ENCODE results near the gene TPPP.
"Not testable (repeated sequence)": the region's sequence is repeated elsewhere in the genome, so short reads cannot be mapped to it uniquely, and the experiment has no call there.

The TPPP gene

DNA sequence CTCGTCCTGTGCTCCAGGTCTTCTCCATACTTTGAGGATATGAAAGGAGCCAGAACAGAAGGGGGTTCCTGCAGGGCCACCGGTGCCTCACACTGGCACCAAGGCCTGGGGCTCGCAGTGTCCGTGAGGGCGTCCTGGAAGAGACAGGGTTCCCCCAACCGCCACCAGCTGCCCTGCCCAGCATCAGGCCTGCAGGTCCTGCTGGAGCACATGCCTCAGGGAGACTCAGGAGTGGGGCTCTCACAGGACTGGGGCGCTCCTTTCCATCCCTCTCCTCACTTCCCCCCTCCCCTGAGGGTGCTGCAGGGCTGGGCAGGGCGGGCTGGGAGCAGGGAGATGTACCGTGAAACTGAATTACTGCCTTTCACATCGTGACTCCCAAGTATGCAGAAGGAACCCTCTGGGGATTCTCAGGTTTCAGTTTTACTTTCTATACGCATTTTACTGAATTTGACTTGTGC lies 49.3 kb downstream of the TPPP start:
- no peak for DNase-seq

DNA sequence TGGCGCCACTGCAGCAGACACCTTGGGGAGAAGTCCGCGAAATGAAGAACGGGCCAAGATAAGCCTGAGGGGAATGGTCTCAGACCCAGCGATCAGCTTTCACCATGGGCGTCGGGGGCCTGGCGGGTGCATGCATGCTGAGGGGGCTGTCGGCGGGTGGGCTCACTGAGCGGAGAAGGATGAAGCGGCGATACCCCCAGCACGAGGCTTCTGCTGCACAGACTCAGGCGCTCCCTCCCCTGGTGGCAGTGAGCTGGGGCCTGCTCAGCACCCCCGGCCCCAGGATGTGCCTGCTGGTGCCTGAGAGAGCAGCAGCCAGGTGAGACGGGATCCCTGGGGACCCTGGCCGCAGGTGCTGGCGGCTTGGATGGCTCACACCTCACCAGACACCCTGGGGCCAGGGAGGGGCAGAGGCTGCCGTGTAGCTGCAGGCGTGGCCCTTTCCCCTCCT lies 49.8 kb downstream of the TPPP start:
- DNase-seq, result no peak

DNA sequence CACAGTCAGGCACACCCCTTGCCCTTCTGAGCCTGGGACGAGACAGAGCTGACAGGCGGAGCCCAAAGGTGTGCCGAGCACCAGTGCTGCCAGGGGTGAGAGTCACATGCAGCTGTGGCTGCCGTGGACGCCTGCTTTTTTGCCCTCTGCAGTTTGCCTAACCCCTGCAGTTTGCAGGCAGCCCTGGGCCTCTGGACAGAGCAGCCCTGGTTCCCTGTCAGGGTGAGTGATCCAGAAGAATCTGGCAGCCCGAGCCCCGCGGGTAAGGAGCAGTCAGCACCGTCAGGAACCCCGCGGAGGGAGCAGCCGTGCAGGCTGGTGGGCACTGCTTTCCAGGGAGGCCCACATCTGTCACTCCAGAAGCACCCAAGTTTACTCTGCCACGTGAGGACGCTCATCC lies 50.7 kb downstream of the TPPP start:
- no peak for DNase-seq

DNA sequence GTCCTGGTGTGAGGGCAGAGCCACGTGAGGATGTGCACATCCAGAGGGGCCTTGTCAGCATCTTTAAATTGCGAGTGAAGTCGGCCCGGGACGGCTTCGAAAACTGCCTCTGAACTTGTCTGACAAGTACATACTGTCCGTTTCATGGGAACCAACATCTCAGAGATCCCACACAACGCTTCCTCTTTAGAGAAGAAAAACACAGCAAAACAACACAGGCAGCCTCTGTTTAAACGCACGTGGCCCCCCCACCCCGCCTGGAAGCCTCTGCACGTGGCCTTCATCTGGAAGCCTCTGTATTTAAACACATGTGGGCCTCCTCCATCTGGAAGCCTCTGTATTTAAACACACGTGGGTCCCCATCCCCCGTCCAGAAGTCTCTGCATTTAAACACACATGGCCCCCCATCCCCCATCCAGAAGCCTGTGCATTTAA lies 51.8 kb downstream of the TPPP start:
- no peak for DNase-seq

DNA sequence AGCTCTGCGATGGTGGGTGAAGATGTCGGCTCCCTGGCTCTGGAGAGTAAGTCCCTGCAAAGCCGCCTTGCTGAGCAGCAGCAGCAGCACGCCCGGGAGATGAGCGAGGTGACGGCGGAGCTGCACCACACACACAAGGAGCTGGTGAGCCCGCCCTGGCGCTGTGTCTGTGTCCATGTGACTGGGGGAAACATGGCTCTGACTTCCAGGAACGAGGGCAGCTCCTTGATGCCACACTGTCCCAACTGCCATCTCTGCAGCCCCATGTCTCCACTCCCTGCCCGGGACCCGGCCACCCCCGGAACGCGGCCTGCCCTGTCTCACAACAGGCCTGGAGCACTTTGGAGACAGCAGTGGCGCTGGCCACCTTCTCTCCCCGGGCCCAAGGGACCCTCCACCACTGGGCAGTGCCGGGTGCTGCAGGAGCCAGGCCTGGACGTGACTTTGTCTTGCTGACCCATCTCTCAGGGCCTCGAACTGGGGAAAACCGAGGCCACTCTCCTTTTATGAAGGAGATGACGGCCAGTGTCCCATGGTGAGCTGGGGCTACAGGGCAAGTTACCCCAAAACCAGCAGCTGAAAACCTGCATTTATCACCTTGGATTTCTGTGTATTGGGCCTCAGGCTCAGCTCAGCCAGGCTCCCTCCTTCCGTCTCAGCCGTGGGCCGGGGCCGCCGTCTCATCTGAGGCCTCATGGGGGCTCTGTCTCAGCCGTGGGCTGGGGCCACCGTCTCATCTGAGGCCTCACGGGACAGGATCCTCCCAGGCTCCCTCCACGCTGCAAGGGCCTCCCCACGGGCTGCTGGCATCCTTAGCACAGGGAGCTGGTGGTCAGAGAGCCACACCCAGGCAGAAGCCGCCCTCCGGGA lies 52.5 kb downstream of the TPPP start:
- no peak for DNase-seq

DNA sequence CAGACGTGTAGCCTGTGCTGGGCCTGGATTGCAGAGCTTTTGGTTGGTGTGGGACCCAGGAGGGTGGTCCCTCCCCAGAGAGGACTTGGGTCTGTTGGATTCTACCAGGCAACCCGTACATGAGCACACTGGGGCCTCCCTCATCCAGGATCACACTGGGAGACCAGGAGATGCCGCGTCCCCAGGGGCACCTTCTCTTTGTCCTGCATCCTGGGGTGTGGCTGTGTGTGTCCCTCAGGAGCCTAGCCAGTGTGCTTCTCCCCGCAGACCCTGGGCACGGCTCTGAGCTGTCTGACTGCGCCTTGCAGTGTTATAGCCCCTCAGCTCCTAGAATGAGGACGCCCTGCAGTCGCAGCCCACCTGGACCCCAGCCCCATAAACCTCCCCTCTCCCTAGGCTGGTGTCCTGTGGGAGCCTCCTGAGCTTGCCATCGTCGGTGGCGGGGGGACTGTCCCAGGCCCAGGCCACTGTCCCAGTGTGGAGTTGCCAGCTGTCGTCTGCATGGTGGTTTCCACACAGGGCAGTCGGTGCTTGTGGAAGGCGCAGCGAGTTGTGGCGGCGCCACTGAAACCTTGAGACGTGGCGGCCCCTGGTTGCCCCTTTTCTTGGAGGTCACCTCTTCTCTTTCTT lies 53.5 kb downstream of the TPPP start:
- no peak for DNase-seq

DNA sequence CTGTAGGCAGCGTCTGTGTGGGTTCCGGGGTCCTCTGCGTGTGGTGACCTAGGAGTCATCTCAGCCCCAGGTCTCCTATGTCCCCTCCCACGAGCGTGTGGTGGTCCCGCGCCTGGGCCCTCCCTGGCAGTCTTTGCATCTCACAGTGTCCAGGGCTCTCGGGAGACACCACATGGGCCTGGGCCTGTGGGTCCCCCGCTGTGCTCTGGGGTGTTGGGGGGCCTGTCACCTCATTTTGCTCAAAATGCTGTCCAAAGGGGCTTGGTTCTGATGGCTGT lies 54.0 kb downstream of the TPPP start:
- DNase-seq, result no peak

DNA sequence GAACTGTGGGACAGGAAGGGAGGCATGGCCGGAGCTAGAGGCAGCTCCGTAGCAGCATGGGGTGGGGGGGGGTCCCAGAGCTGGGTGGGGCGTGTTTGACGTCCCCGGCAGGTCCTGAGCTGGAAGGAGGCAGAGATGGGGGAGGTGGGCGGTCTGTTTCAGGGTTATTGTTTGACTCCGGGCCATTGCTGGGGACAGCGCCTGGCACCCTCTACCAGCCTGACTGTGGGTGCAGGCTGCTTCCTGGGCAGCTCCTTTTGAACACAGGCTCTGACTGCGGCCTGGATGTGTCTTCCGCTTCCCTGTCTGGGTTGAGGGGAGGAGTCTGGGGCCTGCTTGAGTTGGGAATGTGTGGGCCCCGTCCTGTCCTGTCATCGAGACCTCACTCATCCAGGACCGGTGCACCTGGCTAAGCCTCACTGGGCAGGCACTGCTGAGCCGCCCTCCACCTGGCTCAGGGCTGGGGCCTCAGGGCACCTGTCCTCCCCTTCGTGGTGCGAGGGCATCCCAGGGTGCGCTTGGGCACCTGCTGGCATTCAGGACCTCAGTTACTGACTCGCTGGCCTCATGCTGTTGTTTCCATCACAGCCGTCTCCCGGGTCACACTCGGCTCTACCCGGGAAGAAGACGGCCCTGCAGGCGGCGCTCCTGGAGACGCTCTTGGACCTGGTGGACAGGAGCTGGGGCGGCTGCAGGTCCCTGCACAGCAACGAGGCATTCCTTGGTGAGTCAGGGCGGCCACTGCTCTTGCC lies 54.5 kb downstream of the TPPP start:
- no peak for DNase-seq

DNA sequence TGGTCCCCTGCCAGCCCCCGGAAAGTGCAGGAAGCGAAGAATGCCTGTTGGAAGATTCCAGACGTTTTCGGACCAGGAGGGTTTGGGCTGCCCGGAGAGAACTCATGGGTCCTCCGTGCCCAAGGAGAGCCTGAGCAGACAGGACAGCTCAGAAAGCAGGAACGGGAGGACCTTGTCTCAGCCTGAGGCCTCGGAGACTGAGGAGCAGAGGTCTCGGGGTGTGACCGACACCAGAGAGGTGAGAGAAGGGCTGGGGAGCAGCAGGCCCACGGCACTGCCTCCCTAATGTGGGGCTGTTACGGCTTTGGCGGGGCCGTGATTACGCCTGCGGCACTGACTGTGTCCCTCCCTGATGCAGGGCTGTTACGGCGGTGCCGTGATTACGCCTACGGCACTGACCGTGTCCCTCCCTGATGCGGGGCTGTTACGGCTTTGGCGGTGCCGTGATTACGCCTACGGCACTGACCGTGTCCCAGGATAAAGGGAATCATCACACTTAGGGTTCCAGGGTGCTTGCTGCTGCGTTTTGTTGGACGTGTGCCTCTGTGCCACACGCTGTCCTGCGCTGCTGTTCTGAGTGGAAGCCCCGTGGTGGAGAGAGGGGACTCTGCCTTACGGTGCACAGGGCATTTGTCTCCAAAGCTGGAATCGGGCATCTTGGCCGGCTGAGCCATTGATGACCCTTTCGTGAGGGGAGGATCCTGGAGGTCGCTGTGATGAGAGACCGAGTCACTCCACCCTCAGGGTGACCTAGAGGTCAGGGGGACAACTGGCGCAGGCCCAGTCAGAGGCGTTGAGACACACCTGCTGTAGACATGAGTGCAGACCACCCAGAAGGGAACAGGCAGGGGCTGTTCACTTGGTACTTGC lies 55.3 kb downstream of the TPPP start:
- no peak for DNase-seq

DNA sequence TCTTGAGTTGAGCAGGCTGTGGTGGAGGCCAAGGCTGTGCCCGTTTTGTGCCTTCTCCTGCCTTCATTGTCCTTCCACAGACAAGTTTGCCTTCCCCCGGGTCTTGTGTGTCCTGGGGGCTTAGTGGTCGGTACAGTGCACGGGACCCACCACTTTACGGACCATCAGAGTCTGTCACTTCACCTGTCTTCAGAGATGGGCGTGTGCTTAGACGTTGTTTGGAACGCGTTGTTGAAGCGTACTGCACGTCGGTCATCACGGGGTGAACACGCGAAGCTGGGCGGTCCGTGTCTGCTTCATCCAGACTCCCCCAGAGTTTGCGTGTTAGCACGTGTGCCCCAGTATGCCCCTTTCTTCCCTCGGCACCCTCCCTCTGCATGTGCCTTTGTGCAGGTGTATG lies 56.2 kb downstream of the TPPP start:
- no peak for DNase-seq

DNA sequence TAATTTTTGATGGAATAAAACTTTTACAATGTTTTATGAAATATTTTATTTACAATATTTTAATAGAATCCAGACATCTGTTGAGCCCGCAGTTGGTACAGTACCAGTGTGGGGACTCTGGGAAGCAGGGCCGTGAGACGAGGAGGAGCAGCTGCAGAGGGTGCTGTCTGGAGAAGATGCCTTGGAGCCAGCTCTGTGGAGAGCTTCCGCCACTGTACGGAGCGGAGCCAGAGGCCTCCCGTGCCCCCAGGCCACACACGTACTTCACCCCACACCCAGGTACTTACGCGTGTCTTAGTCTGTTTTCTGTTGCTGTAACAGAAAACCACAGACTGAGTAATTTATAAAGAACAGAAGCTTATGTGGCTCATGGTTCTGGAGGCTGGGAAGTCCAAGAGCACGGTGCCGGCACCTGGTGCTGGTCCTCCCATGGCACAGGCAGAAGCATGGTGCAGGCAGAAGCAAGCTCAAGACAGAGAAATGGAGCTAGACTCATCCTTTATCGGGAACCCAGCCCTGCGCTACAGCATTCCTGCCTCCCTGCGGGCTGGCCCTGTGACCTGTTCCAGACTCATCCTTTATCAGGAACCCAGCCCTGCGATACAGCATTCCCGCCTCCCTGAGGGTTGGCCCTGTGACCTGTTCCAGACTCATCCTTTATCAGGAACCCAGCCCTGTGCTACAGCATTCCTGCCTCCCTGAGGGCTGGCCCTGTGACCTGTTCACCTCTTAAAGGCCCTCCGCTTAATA lies 57.7 kb downstream of the TPPP start:
- DNase-seq, result no peak

DNA sequence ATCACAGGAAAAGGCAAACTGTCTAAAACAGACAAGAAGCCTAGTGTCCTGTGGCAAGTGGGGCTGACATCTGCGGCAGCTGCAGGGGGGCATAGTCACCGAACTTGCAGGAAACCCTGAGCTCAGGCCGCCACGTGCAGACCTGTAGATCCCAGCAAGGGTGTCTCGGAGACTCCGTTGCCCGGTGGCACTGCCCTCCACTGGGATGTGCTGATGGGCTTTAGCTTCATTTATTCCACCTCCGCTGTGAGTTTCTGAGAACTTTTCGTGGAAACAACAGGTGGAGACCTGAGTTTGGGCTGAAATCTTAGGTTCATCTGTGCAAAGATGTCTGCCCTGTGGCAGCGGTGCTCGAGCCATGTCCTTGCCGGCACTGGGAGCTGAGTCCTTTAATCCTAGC lies 59.0 kb downstream of the TPPP start:
- no peak for DNase-seq

DNA sequence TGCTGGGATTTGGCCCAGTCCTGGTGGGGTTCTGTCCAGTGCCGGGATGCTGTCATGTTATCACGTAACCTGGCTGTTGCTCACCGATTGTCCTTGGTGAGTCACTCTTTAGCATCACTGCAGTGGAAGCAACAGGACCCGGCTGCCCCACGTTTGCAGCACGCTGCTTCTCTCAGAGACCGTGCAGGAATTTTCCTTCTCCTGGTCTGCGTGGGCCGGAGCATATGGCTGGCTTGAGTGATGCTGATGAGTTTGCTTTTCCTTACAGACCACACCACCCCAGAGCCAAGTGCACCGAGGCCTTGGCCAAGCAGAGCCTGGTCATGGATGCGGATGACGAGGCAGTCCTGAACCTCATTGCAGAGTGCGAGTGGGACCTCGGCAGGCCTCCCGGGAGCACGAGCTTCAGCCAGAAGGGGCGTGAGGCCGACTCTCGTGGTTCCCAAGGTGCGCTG lies 59.6 kb downstream of the TPPP start:
- DNase-seq, result no peak

DNA sequence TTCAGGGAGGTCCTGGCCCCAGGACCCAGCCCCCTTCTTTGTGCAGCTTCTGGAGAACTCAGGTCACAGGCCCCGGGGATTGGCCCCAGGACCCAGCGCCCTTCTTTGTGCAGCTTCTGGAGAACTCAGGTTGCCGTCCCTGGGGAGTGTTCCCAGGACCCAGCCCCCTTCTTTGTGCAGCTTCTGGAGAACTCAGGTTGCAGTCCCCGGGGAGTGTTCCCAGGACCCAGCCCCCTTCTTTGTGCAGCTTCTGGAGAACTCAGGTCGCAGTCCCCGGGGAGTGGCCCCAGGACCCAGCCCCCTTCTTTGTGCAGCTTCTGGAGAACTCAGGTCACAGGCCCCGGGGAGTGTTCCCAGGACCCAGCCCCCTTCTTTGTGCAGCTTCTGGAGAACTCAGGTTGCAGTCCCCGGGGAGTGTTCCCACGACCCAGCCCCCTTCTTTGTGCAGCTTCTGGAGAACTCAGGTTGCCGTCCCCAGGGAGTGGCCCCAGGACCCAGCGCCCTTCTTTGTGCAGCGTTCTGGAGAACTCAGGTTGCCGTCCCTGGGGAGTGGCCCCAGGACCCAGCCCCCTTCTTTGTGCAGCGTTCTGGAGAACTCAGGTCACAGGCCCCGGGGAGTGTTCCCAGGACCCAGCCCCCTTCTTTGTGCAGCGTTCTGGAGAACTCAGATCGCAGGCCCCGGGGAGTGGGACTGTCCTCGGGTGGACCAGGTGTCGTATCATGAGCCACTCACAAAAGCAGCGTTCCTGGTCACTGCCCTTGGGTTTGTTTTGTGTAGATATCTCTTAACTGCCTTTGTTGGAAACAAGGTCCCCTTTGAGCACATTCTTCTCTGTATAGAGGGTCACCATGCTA lies 64.6 kb downstream of the TPPP start:
- not testable (repeated sequence) for DNase-seq

DNA sequence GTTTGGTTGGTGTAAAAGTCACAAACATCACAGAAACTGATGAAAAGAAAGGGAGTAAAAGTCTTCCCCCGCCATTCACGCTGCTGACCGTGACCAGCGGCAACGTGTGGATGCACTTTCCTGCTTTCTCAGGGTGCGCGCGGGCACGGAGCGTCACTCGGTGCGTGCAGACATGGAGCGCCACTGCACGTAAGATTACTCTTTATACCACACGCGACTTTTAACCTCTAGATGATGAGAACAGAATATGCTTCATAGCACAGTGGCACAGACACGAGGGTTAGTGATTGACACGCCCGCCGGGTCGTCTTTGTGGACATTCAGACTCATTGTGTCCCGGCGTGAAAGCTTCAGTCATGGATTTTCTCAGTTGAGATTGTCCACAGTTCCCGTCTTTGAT lies 65.3 kb downstream of the TPPP start:
- DNase-seq, result no peak

DNA sequence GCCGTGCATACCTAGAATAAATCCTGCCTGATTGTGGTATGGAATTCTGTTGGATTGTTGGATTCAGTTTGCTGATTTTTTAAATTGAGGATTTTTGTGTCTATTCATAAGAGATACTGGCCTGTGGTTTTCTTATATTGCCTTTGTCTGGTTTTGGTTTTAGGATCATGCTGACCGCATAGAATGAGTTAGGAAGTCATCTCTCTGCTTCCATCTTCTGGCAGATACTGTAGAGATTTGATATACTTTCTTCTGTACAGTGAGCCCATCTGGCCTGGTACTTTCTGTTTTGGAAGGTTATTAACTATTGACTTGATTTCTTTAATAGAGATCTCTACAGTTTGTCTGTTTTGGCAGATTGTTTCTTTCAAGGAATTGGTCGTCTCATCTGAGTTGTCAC lies 66.3 kb downstream of the TPPP start:
- no peak for DNase-seq

DNA sequence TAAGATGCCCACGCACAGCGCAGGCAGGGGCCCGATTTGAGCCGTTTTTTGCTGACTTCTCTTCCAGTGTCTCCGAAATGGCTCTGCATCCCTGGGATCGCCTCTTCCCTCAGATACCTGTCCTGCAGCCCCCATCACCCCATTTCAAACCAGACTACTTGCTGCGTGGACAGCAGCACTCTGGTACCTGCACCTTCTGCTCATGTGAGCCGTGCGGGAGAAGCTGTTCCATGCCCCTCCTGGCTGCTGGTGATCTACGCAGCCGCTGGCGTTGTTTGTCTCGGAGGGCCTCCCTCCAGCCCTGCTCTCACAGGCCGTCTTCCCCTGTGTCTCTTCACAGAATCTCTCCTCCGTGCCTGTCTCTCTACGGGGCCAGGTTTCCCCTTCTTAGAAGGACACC lies 67.6 kb downstream of the TPPP start:
- DNase-seq, result no peak

DNA sequence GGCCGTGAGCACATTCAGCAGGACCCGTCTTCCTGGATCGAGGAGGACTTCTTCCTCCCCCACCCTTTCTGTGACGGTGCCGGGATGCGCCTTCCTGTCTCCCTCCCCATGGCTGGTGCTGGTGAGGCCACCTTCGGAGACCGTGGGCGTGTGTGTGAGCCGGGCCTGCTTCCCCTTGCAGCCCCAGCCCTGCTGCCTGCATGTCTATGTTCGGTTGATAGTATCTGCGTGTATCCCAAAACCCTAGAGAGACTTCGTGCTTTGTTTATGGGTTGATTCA lies 68.3 kb downstream of the TPPP start:
- DNase-seq, result no peak

DNA sequence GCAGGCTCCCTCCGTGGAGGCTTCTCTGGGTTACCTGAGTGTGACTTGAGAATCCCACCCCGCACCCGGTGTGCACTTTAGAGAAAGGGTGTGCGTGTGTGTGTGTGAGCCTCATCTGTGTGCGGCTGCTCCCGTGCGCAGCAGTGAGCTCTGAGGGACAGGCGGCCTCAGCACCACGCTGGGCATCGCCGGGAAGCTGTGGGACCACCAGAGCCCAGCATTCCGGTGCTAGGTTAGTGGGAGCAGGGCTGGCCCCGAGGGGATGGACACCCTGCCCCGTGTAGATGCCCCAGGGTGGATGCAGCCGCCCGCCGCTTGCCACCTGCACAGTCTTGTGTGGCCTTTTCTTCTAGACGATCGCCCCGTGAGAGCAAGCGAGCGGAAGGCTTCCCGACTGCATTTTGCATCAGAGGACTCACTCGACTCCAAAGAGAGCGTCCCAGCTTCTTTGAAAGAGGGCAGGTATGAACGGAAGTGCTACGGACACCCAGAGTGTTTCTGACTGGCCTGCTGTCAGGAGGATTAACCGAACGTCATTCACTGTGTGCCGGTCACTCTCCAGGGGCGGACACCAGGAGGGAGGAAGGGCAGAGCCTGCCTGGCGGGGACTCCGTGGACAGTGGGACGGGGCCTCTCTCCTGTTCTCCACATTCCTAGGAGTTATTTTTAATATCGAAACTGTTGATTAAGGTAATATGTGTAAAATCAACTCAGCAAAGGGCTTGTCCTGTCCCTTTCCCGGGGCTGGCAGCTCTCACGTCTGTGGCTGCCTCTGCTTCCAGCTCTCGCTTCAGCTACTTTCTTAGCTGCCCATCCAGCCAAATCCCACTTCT lies 68.8 kb downstream of the TPPP start:
- DNase-seq, result no peak

DNA sequence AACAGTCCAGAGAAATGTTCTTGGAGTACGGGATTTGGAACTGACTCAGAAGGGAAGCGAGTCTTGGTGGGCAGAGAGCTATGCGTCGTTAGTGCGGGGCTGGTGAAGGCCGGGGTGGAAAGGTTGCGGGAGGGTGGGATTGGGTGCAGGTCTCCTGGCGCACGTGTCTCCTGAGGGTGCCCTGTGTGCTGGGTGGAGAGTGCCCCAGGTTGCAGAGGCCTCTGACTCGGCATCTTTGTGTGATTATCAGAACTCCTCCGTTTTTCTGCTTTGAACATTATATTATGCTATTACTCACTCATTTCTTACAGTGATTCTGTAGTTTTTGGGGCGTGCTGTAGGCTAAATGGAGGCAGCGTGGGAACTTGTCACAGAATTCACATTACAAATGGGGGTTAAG lies 69.6 kb downstream of the TPPP start:
- no peak for DNase-seq
